MM.1S (cell line): ENCODE results near the gene ZNF175.

Source experiments
- DNase-seq: peaks from one replicate; pipeline ENCODE4 v3.0.0-alpha.2; 2015
- H2AFZ ChIP-seq: fragments of 300-600 bp; sonication (generic); 2 replicates; pipeline ENCODE4 v1.6.0; 2016; ENCODE audit warnings: antibody characterized with exemption, low read length
- H3F3A ChIP-seq: fragments of 300-600 bp; sonication (generic); 2 replicates; pipeline ENCODE4 v1.6.1; 2016; ENCODE audit warnings: mild to moderate bottlenecking, antibody characterized with exemption, low read length, moderate library complexity, mixed read lengths; ENCODE audit not compliant: insufficient read depth
- H3K27ac ChIP-seq: fragments of 300-600 bp; sonication (generic); 2 replicates; pipeline ENCODE4 v1.5.1; 2016; ENCODE audit warnings: mild to moderate bottlenecking, low read length
- H3K27me3 ChIP-seq: fragments of 300-600 bp; sonication (generic); replicated peaks from 2 replicates; pipeline ENCODE4 v1.6.0; 2016; ENCODE audit warnings: low read length; ENCODE audit not compliant: insufficient read depth
- H3K36me3 ChIP-seq: fragments of 300-600 bp; sonication (generic); replicated peaks from 2 replicates; pipeline ENCODE4 v1.6.1; 2016; ENCODE audit warnings: mild to moderate bottlenecking, low read length, mixed read lengths; ENCODE audit not compliant: insufficient read depth
- H3K4me1 ChIP-seq: fragments of 300-600 bp; sonication (generic); 2 replicates; pipeline ENCODE4 v1.6.1; 2016; ENCODE audit warnings: low read length, mixed read lengths
- H3K4me2 ChIP-seq: fragments of 300-600 bp; sonication (generic); 2 replicates; pipeline ENCODE4 v1.6.0; 2016; ENCODE audit warnings: low read depth, low read length
- H3K4me3 ChIP-seq: fragments of 300-600 bp; sonication (generic); 2 replicates; pipeline ENCODE4 v1.5.1; 2016; ENCODE audit warnings: low read length, mixed read lengths
- H3K79me2 ChIP-seq: fragments of 300-600 bp; sonication (generic); 2 replicates; pipeline ENCODE4 v1.6.1; 2016; ENCODE audit warnings: mixed run types, low read length, mixed read lengths
- H3K9ac ChIP-seq: fragments of 300-600 bp; sonication (generic); 2 replicates; pipeline ENCODE4 v1.6.1; 2016; ENCODE audit warnings: low read length, mixed read lengths
- H3K9me2 ChIP-seq: fragments of 300-600 bp; sonication (generic); replicated peaks from 2 replicates; pipeline ENCODE4 v1.6.1; 2016; ENCODE audit warnings: mild to moderate bottlenecking, low read length, mixed read lengths; ENCODE audit not compliant: insufficient read depth
- H3K9me3 ChIP-seq: fragments of 300-600 bp; sonication (generic); replicated peaks from 2 replicates; pipeline ENCODE4 v1.6.1; 2016; ENCODE audit warnings: mild to moderate bottlenecking, low read length, mixed read lengths; ENCODE audit not compliant: insufficient read depth
- H4K20me1 ChIP-seq: fragments of 300-600 bp; sonication (generic); 2 replicates; pipeline ENCODE4 v1.6.1; 2016; ENCODE audit warnings: mild to moderate bottlenecking, low read length, moderate library complexity, mixed read lengths; ENCODE audit not compliant: insufficient read depth
- EZH2 ChIP-seq: fragments of 300-600 bp; sonication (generic); optimal IDR thresholded peaks from 2 replicates; pipeline ENCODE3; 2017; ENCODE audit warnings: low read depth, mild to moderate bottlenecking, antibody characterized with exemption, low read length, mixed read lengths
- EZH2phosphoT487 ChIP-seq: fragments of 300-600 bp; sonication (generic); IDR thresholded peaks from 2 replicates; pipeline ENCODE4 v1.6.1; 2018; ENCODE audit warnings: antibody characterized with exemption, low read length
- TF ChIP-seq, protein P1 (sequence below): fragments of 300-600 bp; sonication (generic); IDR thresholded peaks from 2 replicates; pipeline ENCODE4 v1.5.1; 2016; ENCODE audit warnings: antibody characterized with exemption, low read length, mixed read lengths

The ZNF175 gene

DNA sequence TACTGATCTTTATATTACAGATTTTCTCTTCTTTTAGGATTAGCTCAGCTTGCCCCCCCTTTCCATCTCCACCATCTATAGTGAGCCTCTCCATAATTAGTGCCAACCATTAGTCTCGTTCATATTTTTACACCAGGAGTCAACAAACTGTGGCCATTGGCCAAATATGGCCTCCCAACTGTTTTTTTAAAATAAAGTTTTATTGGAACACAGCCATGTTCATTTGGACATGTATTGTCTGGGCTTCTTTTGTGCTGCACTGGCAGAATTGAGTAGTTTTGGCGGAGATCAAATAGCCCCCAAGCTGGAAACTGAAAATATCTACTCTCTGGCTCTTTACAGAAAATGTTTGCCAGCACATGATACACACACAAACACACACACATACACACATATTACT, 18.4 kb downstream of the ZNF175 start:
- DNase-seq: no peak
- Histone ChIP-seq H3K79me2 (no peaks in the 10 kb centered on the region), H3F3A (no peaks in the 10 kb centered on the region), H4K20me1 (no peaks in the 10 kb centered on the region), H3K27me3 (no peaks in the 10 kb centered on the region), H3K4me3 (no peak overlapping the region), H3K4me2 (no peak overlapping the region), H3K27ac (no peak overlapping the region), H3K9me3 (no peaks in the 10 kb centered on the region), H3K9ac (no peak overlapping the region), H2AFZ (no peak overlapping the region), H3K9me2 (no peaks in the 10 kb centered on the region), H3K36me3 (no peaks in the 10 kb centered on the region), H3K4me1 (no peaks in the 10 kb centered on the region)
- TF ChIP-seq EZH2 (no peak), EZH2phosphoT487 (no peak)
- TF ChIP-seq, protein P1, sequence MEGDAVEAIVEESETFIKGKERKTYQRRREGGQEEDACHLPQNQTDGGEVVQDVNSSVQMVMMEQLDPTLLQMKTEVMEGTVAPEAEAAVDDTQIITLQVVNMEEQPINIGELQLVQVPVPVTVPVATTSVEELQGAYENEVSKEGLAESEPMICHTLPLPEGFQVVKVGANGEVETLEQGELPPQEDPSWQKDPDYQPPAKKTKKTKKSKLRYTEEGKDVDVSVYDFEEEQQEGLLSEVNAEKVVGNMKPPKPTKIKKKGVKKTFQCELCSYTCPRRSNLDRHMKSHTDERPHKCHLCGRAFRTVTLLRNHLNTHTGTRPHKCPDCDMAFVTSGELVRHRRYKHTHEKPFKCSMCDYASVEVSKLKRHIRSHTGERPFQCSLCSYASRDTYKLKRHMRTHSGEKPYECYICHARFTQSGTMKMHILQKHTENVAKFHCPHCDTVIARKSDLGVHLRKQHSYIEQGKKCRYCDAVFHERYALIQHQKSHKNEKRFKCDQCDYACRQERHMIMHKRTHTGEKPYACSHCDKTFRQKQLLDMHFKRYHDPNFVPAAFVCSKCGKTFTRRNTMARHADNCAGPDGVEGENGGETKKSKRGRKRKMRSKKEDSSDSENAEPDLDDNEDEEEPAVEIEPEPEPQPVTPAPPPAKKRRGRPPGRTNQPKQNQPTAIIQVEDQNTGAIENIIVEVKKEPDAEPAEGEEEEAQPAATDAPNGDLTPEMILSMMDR: no peak

GRCh38 chr19:51590441-51590840, 19.4 kb downstream of the ZNF175 start:
- H3F3A ChIP-seq: no peaks in the 10 kb centered on the region
- DNase-seq: no peak
- H3K9me3 ChIP-seq: no peaks in the 10 kb centered on the region
- no peak overlapping the region for H3K4me2 ChIP-seq
- H2AFZ ChIP-seq: no peak overlapping the region
- H3K9ac ChIP-seq: no peak overlapping the region
- no peak overlapping the region for H3K27ac ChIP-seq
- no peaks in the 10 kb centered on the region for H3K9me2 ChIP-seq
- H4K20me1 ChIP-seq: no peaks in the 10 kb centered on the region
- no peaks in the 10 kb centered on the region for H3K27me3 ChIP-seq
- no peaks in the 10 kb centered on the region for H3K36me3 ChIP-seq
- H3K4me1 ChIP-seq: no peaks in the 10 kb centered on the region
- H3K4me3 ChIP-seq: no peak overlapping the region
- no peaks in the 10 kb centered on the region for H3K79me2 ChIP-seq
- TF ChIP-seq, protein P1: no peak
- TF ChIP-seq EZH2 (no peak), EZH2phosphoT487 (no peak)

DNA sequence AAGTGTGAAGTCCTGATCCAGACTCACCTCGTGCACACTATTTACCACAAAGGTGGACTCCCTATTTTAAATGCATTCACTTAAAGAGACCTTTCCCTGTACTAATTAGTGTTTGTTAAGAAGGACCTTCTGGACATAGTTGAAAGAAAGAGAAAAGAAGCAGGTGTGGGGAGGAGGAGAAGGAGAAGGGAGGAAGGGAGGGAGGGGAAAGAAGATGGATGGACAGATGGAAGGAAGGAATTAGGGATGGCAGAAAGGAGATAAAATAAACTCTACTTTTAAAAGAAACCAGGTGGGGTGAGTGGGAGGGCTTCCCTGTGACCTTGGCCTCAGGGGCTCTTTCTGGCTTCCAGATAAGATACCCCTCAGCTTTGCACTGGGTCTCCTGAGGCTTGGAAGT, 21.4 kb downstream of the ZNF175 start:
- Histone ChIP-seq H3K79me2 (no peaks in the 10 kb centered on the region), H3K9ac (no peak overlapping the region), H3F3A (no peaks in the 10 kb centered on the region), H3K27ac (no peak overlapping the region), H4K20me1 (no peaks in the 10 kb centered on the region), H2AFZ (no peak overlapping the region), H3K9me2 (no peaks in the 10 kb centered on the region), H3K4me3 (no peak overlapping the region), H3K36me3 (no peaks in the 10 kb centered on the region), H3K4me2 (no peak overlapping the region), H3K4me1 (no peaks in the 10 kb centered on the region), H3K9me3 (no peaks in the 10 kb centered on the region), H3K27me3 (no peaks in the 10 kb centered on the region)
- DNase-seq: no peak
- TF ChIP-seq EZH2phosphoT487: no peak
- TF ChIP-seq EZH2: no peak
- TF ChIP-seq, protein P1: no peak
